K562 (cell line): ENCODE results near the gene MYL12A. TPM values are rescaled to one million over a fixed set of nuclear protein-coding genes. Genes with fewer than 3 reads are reported as not detected.

Experiments used
- BACH1 ChIP-seq: fragments of 200-800 bp; sonication (Bioruptor generic); IDR thresholded peaks from 2 replicates; pipeline ENCODE4 v1.6.1; 2016; ENCODE audit warnings: missing genetic modification characterization, missing compliant biosample characterization
- BHLHE40 ChIP-seq: IDR thresholded peaks from 2 replicates; pipeline ENCODE4 v1.6.1; 2011; ENCODE audit warnings: low read length, improper control_type of control experiment
- KDM2B ChIP-seq: fragments of 250-450 bp; sonication (Bioruptor Pico); IDR thresholded peaks from 2 replicates; pipeline ENCODE4 v1.8.0; 2021; ENCODE audit warnings: mild to moderate bottlenecking, moderate library complexity
- LARP7 ChIP-seq: fragments of 450-650 bp; IDR thresholded peaks from 2 replicates; pipeline ENCODE4 v1.6.1; 2016
- NFYB ChIP-seq: IDR thresholded peaks from 2 replicates; pipeline ENCODE4 v1.6.1; 2011; ENCODE audit warnings: mild to moderate bottlenecking, moderate library complexity; ENCODE audit not compliant: insufficient read length; ENCODE audit errors: extremely low read depth
- POLR2B ChIP-seq: fragments of 450-650 bp; IDR thresholded peaks from 2 replicates; pipeline ENCODE4 v1.6.1; 2018; ENCODE audit warnings: low read depth; ENCODE audit not compliant: partially characterized antibody
- RB1 ChIP-seq: fragments of 450-650 bp; IDR thresholded peaks from 2 replicates; pipeline ENCODE4 v1.6.1; 2017; ENCODE audit warnings: low read depth, mild to moderate bottlenecking
- RCOR1 ChIP-seq, 2 experiments: IDR thresholded peaks; 2 replicates each; pipeline ENCODE4 v1.6.1; 2012; ENCODE audit warnings: low read depth in 2 of 2, low read length in 2 of 2, borderline replicate concordance in 1 of 2, improper control_type of control experiment in 1 of 2
- SAP30 ChIP-seq: fragments of 200-600 bp; sonication (generic); IDR thresholded peaks from 2 replicates; pipeline ENCODE4 v1.6.1; 2012; ENCODE audit warnings: borderline replicate concordance, low read depth, mild to moderate bottlenecking, moderate library complexity, low read length, control low read depth, inconsistent platforms; ENCODE audit not compliant: insufficient read depth, poor library complexity, severe bottlenecking
- SREBF2 ChIP-seq: sonication (generic); formaldehyde crosslinking; IDR thresholded peaks from 2 replicates; pipeline ENCODE4 v1.4.0; 2020; ENCODE audit warnings: mild to moderate bottlenecking, missing genetic modification reagents
- YBX1 ChIP-seq: fragments of 450-650 bp; IDR thresholded peaks from 2 replicates; pipeline ENCODE4 v1.7.1; 2016; ENCODE audit warnings: mild to moderate bottlenecking
- ZBED1 ChIP-seq: IDR thresholded peaks from 2 replicates; pipeline ENCODE4 v1.6.1; 2014
- ZFP1 ChIP-seq: fragments of 450-650 bp; formaldehyde crosslinking; IDR thresholded peaks from 2 replicates; pipeline ENCODE4 v1.4.0; 2020; ENCODE audit warnings: mild to moderate bottlenecking, mixed read lengths
- ZNF124 ChIP-seq: sonication (generic); formaldehyde crosslinking; IDR thresholded peaks from 2 replicates; pipeline ENCODE4 v1.8.1; 2022; ENCODE audit warnings: missing genetic modification reagents
- ZNF589 ChIP-seq: fragments of 200-800 bp; sonication (Bioruptor generic); IDR thresholded peaks from 2 replicates; pipeline ENCODE4 v1.6.1; 2016; ENCODE audit warnings: low read depth, missing genetic modification characterization, missing compliant biosample characterization
- ZNF695 ChIP-seq: fragments of 450-650 bp; formaldehyde crosslinking; IDR thresholded peaks from 2 replicates; pipeline ENCODE4 v1.4.0; 2020; ENCODE audit warnings: mild to moderate bottlenecking, moderate library complexity
- polyA plus RNA-seq, 8 experiments: library from polyadenylated mRNA; depleted of rRNA in 4 of 8; stranded (reverse) in 5 of 8; unstranded in 3 of 8; fragments of >200 nt; fragmentation: Nextera tagmentation in 2 of 8; fragmentation: Illumina TruSeq in 1 of 8; extraction: Ambion mirVana in 2 of 8; extraction: Trizol in 1 of 8; gene quantifications; 2 replicates each; pipeline versions ENCODE4 v1.2.1 to v1.2.3, GENCODE V29; 2011 to 2014; ENCODE audit warnings: inconsistent platforms in 1 of 8, missing spikeins in 1 of 8
- total RNA-seq, 7 experiments: library from RNA; depleted of rRNA in 6 of 7; stranded (reverse); fragments of >200 nt in 6 of 7; fragmentation: Illumina TruSeq in 2 of 7; extraction: Trizol in 2 of 7; gene quantifications; 2 replicates each; pipeline versions ENCODE4 v1.2.1 to v1.2.3, GENCODE V29; 2011 to 2021; ENCODE audit warnings: low replicate concordance in 1 of 7
- TF ChIP-seq, protein P1 (sequence below): sonication (generic); formaldehyde crosslinking; IDR thresholded peaks from 2 replicates; pipeline ENCODE4 v1.8.0; 2023; ENCODE audit warnings: mild to moderate bottlenecking, missing genetic modification reagents
- TF ChIP-seq, protein P2 (sequence below): fragments of 250-450 bp; sonication (Bioruptor Pico); IDR thresholded peaks from 2 replicates; pipeline ENCODE4 v1.5.0; 2021
- TF ChIP-seq, protein P3 (sequence below): fragments of 450-650 bp; IDR thresholded peaks from 2 replicates; pipeline ENCODE4 v1.6.1; 2016; ENCODE audit warnings: low read depth

MYL12A gene
- total and polyA plus RNA-seq, 9 of the 15 experiments (the other 6 are each of a cell fraction or from before 2014, with no cell fraction given): 308 to 1,031 (median 559) TPM

DNA sequence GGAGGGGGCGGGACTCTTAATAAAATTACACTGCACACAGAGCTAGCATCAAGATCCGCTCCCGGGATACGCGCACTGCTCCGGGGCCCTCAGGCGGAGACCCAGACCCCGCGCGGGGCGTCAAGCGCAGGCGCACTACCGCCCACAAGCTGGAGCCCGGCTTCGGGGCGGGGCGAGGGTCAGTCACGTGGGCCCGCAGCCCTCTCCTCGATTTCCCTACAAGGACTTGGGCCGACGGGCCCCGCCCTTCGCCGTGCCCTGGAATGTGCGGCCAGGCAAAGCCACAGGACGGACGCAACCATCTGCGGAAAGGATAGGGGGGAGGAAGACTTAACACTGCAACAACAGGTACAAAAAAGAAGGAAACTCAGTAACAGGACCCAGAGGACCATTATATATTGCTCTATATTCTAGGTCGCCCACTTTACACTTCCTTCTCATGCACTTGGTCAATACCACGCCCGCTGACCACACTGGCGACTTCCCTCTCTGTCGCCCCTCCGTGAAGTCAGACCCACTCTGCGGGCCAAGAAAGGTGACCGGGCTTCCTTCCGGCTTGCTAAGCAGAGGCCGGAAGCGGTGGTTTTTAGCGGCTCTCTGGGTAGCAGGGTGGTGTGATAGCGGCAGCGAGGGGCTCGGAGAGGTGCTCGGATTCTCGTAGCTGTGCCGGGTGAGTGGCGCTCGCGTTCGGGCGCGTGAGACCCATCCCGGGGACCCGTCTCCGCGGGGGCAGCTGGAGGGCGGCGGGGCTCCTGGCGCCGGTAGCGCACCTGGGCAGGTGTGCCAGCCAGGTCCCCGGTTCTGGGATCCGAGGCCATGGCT is at the start of gene MYL12A (continued):
- TF ChIP-seq ZBED1 (no peak), BACH1 (tag) (no peak; the same call in 1 of the 2 replicates), SAP30 (peak; percentile 86), ZNF124 (CRISPR knock-in tag) (no peak), RB1 (no peak), NFYB (no peak), ZNF589 (no peak), BHLHE40 (peak; percentile 94), POLR2B (peak; percentile 99), ZFP1 (CRISPR knock-in tag) (0 out of 2 replicates have a peak, but pooled peaks have one; percentile 4), KDM2B (no peak), YBX1 (no peak), RCOR1 (IDR thresholded peaks at IDR 0.05; ENCODE audit: borderline replicate concordance in 1 of 2, low read depth in 2 of 2, low read length in 2 of 2) (peak in 1 of 2 experiments; percentile 85; a peak in 1 of 4 replicates), ZNF695 (peak; percentile 73; the same call in 1 of the 2 replicates), SREBF2 (CRISPR knock-in tag) (no peak), LARP7 (0 out of 2 replicates have a peak, but pooled peaks have one; percentile 72)
- TF ChIP-seq, protein P1, sequence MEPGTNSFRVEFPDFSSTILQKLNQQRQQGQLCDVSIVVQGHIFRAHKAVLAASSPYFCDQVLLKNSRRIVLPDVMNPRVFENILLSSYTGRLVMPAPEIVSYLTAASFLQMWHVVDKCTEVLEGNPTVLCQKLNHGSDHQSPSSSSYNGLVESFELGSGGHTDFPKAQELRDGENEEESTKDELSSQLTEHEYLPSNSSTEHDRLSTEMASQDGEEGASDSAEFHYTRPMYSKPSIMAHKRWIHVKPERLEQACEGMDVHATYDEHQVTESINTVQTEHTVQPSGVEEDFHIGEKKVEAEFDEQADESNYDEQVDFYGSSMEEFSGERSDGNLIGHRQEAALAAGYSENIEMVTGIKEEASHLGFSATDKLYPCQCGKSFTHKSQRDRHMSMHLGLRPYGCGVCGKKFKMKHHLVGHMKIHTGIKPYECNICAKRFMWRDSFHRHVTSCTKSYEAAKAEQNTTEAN (CRISPR knock-in tag): no peak
- TF ChIP-seq, protein P2, sequence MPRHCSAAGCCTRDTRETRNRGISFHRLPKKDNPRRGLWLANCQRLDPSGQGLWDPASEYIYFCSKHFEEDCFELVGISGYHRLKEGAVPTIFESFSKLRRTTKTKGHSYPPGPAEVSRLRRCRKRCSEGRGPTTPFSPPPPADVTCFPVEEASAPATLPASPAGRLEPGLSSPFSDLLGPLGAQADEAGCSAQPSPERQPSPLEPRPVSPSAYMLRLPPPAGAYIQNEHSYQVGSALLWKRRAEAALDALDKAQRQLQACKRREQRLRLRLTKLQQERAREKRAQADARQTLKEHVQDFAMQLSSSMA: no peak
- TF ChIP-seq, protein P3, sequence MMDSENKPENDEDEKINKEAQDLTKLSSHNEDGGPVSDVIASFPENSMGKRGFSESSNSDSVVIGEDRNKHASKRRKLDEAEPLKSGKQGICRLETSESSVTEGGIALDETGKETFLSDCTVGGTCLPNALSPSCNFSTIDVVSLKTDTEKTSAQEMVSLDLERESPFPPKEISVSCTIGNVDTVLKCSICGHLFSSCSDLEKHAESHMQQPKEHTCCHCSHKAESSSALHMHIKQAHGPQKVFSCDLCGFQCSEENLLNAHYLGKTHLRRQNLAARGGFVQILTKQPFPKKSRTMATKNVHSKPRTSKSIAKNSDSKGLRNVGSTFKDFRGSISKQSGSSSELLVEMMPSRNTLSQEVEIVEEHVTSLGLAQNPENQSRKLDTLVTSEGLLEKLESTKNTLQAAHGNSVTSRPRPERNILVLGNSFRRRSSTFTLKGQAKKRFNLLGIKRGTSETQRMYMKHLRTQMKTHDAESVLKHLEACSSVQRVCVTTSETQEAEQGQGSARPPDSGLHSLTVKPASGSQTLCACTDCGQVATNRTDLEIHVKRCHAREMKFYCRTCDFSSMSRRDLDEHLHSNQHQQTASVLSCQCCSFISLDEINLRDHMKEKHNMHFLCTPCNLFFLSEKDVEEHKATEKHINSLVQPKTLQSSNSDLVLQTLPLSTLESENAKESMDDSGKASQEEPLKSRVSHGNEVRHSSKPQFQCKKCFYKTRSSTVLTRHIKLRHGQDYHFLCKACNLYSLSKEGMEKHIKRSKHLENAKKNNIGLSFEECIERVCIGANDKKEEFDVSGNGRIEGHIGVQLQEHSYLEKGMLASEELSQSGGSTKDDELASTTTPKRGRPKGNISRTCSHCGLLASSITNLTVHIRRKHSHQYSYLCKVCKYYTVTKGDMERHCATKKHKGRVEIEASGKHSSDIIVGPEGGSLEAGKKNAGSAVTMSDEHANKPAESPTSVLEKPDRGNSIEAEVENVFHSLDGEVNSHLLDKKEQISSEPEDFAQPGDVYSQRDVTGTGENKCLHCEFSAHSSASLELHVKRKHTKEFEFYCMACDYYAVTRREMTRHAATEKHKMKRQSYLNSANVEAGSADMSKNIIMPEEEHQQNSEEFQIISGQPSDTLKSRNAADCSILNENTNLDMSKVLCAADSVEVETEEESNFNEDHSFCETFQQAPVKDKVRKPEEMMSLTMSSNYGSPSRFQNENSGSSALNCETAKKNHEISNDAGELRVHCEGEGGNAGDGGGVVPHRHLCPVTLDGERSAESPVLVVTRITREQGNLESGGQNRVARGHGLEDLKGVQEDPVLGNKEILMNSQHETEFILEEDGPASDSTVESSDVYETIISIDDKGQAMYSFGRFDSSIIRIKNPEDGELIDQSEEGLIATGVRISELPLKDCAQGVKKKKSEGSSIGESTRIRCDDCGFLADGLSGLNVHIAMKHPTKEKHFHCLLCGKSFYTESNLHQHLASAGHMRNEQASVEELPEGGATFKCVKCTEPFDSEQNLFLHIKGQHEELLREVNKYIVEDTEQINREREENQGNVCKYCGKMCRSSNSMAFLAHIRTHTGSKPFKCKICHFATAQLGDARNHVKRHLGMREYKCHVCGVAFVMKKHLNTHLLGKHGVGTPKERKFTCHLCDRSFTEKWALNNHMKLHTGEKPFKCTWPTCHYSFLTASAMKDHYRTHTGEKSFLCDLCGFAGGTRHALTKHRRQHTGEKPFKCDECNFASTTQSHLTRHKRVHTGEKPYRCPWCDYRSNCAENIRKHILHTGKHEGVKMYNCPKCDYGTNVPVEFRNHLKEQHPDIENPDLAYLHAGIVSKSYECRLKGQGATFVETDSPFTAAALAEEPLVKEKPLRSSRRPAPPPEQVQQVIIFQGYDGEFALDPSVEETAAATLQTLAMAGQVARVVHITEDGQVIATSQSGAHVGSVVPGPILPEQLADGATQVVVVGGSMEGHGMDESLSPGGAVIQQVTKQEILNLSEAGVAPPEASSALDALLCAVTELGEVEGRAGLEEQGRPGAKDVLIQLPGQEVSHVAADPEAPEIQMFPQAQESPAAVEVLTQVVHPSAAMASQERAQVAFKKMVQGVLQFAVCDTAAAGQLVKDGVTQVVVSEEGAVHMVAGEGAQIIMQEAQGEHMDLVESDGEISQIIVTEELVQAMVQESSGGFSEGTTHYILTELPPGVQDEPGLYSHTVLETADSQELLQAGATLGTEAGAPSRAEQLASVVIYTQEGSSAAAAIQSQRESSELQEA: no peak
